HCT116 (cell line): ENCODE measurements around the gene GSTM1. TPM values are rescaled to one million over a fixed set of nuclear protein-coding genes. Genes with fewer than 3 reads are reported as not detected.

Source experiments
- ATAC-seq: fragments of 200-7000 bp; cut with Tn5 transposase; 2 replicates; pipeline ENCODE4 v1.9.1; 2020; ENCODE audit warnings: mild to moderate bottlenecking, moderate library complexity
- BruUV-seq: library from RNA; stranded (reverse); fragments of 400-500 nt; replicated peaks from 2 replicates; lab custom pipeline; 2021; lab: Mats Ljungman, UMichigan
- CTCF ChIA-PET: fragments of 300-600 bp; sonication (Branson Sonifier 250); formaldehyde crosslinking; loops from one replicate; lab custom pipeline; 2021; ENCODE audit warnings: antibody characterized with exemption; lab: Charles Lee
- POLR2A ChIA-PET: fragments of 300-600, 350-600 bp; sonication (Branson Sonifier 250); formaldehyde crosslinking; loops from one replicate; lab custom pipeline; 2021; ENCODE audit warnings: antibody characterized with exemption; lab: Charles Lee
- RAD21 ChIA-PET, 2 experiments: fragments of 300-600 bp; sonication (Branson Sonifier 250); formaldehyde crosslinking; loops; one replicate each; lab custom pipeline; 2023; ENCODE audit warnings: low total read pairs in 2 of 2; ENCODE audit not compliant: uncharacterized antibody in 2 of 2, unreplicated experiment in 2 of 2, low non-redundant PET in 1 of 2; lab: Charles Lee
- DNase-seq: peaks from one replicate; pipeline ENCODE4 v3.0.0-alpha.2; 2010; ENCODE audit warnings: low read depth, low spot score
- H2AFZ ChIP-seq: fragments of 200-600 bp; shearing (Covaris generic), sonication (generic); 2 replicates; pipeline ENCODE4 v1.6.1; 2017; ENCODE audit warnings: low read depth, mixed run types, mixed read lengths, antibody characterized with exemption, low read length; ENCODE audit not compliant: poor library complexity, severe bottlenecking
- H3K27ac ChIP-seq: 2 replicates; pipeline ENCODE4 v1.5.1; 2012; ENCODE audit warnings: low read depth, low read length
- H3K27me3 ChIP-seq: fragments of 200-600 bp; sonication (generic); 2 replicates; pipeline ENCODE4 v1.6.1; 2016; ENCODE audit warnings: mixed run types, low read length, mixed read lengths; ENCODE audit not compliant: insufficient read depth
- H3K36me3 ChIP-seq, 2 experiments: fragments of 200-500 bp in 1 of 2; fragments of 200-600 bp in 1 of 2; sonication (Bioruptor generic) in 1 of 2; sonication (generic) in 1 of 2; 2 replicates each; pipeline versions ENCODE4 v1.5.1 to v1.6.1; 2014 to 2016; ENCODE audit warnings: low read length in 2 of 2, inconsistent platforms in 1 of 2, mixed read lengths in 1 of 2, mixed run types in 1 of 2; ENCODE audit not compliant: insufficient read depth in 2 of 2, control insufficient read depth in 1 of 2
- H3K4me1 ChIP-seq, 2 experiments: fragments of 200-600 bp in 1 of 2; sonication (generic) in 1 of 2; 2 replicates each; pipeline versions ENCODE4 v1.5.1 to v1.6.1; 2012 to 2017; ENCODE audit warnings: low read length in 2 of 2, inconsistent platforms in 1 of 2, mild to moderate bottlenecking in 1 of 2, mixed read lengths in 1 of 2, mixed run types in 1 of 2, moderate library complexity in 1 of 2; ENCODE audit not compliant: insufficient read depth in 2 of 2, control insufficient read depth in 1 of 2
- H3K4me2 ChIP-seq: fragments of 200-600 bp; sonication (generic); 2 replicates; pipeline ENCODE4 v1.6.1; 2017; ENCODE audit warnings: mixed run types, low read length, mixed read lengths
- H3K4me3 ChIP-seq, 2 experiments: fragments of 200-600 bp in 1 of 2; sonication (generic) in 1 of 2; replicated peaks in 1 of 2; 2 replicates each; pipeline ENCODE4 v1.5.1; 2011 to 2016; ENCODE audit warnings: low read length in 2 of 2, control low read depth in 1 of 2, low read depth in 1 of 2, mild to moderate bottlenecking in 1 of 2, mixed read lengths in 1 of 2, mixed run types in 1 of 2
- H3K79me2 ChIP-seq: fragments of 200-600 bp; sonication (generic); 2 replicates; pipeline ENCODE4 v1.6.1; 2017; ENCODE audit warnings: mild to moderate bottlenecking, mixed run types, low read length, moderate library complexity, mixed read lengths; ENCODE audit not compliant: insufficient read depth
- H3K9ac ChIP-seq: fragments of 200-600 bp; sonication (generic); 2 replicates; pipeline ENCODE4 v1.6.1; 2016; ENCODE audit warnings: low read length, mixed read lengths
- H3K9me2 ChIP-seq: fragments of 200-600 bp; sonication (generic), shearing (Covaris generic); 2 replicates; pipeline ENCODE4 v1.6.1; 2017; ENCODE audit warnings: mixed run types, mild to moderate bottlenecking, moderate library complexity; ENCODE audit not compliant: insufficient read depth
- H3K9me3 ChIP-seq, 2 experiments: fragments of 200-500 bp in 1 of 2; fragments of 200-600 bp in 1 of 2; sonication (Bioruptor generic) in 1 of 2; sonication (generic) in 1 of 2; 2 replicates each; pipeline ENCODE4 v1.6.1; 2014 to 2017; ENCODE audit warnings: low read length in 2 of 2, mixed read lengths in 2 of 2, inconsistent platforms in 1 of 2, low read depth in 1 of 2, mild to moderate bottlenecking in 1 of 2, mixed run types in 1 of 2, moderate library complexity in 1 of 2; ENCODE audit not compliant: control insufficient read depth in 1 of 2, insufficient read depth in 1 of 2
- H4K20me1 ChIP-seq: fragments of 200-600 bp; sonication (generic), shearing (Covaris generic); 2 replicates; pipeline ENCODE4 v1.6.1; 2017; ENCODE audit warnings: mixed run types, mild to moderate bottlenecking, moderate library complexity; ENCODE audit not compliant: insufficient read depth
- ATF3 ChIP-seq: IDR thresholded peaks from 2 replicates; pipeline ENCODE4 v1.6.1; 2012
- CBX3 ChIP-seq: IDR thresholded peaks from 2 replicates; pipeline ENCODE4 v1.6.1; 2012; ENCODE audit warnings: low read depth
- POLR2A ChIP-seq: IDR thresholded peaks from 2 replicates; pipeline ENCODE4 v1.7.0; 2011; ENCODE audit warnings: borderline replicate concordance; ENCODE audit not compliant: insufficient read depth, insufficient read length; ENCODE audit errors: extremely low read depth
- REST ChIP-seq: IDR thresholded peaks from 2 replicates; pipeline ENCODE4 v1.6.1; 2012; ENCODE audit warnings: low read depth
- SIN3A ChIP-seq: IDR thresholded peaks from 2 replicates; pipeline ENCODE4 v1.6.1; 2012; ENCODE audit warnings: low read depth
- SP1 ChIP-seq: IDR thresholded peaks from 2 replicates; pipeline ENCODE4 v1.6.1; 2012; ENCODE audit warnings: low read depth
- SRF ChIP-seq: IDR thresholded peaks from 2 replicates; pipeline ENCODE4 v1.6.1; 2012; ENCODE audit warnings: low read depth
- YY1 ChIP-seq: IDR thresholded peaks from 2 replicates; pipeline ENCODE4 v1.6.1; 2011; ENCODE audit warnings: low read length, low read depth, moderate library complexity, mild to moderate bottlenecking; ENCODE audit not compliant: insufficient replicate concordance; ENCODE audit errors: extremely low read depth
- ZNF274 ChIP-seq: fragments of 200-500 bp; sonication (Bioruptor generic); IDR thresholded peaks from 2 replicates; pipeline ENCODE4 v1.6.1; 2014; ENCODE audit warnings: mild to moderate bottlenecking, low read depth, low read length, inconsistent platforms
- intact Hi-C: fragments of 100-400 bp; cut with micrococcal nuclease; formaldehyde crosslinking; loops from 2 replicates; pipeline ENCODE4 v1.10.0; 2022
- total RNA-seq: library from RNA; stranded (reverse); gene quantifications from one replicate; pipeline ENCODE4 v1.2.1, GENCODE V29; 2021; ENCODE audit not compliant: unreplicated experiment

Gene GSTM1
- total RNA-seq, 1 experiment from 2014 or later: not detected

GRCh38 chr1:109655615-109656519, 31.8 kb upstream of the GSTM1 start, which contains the start of gene GSTM4 (continued):
- TF ChIP-seq REST (no peak), SRF (no peak), CBX3 (no peak), SP1 (0 out of 2 replicates have a peak, but pooled peaks have one; percentile 53), ATF3 (no peak)

- H3K9me3 ChIP-seq: no peaks in the 10 kb centered on the region
- intact Hi-C loops: no loop called here
- ChIA-PET RAD21 (no interaction called here), CTCF (interaction anchor here (2.9 kb wide), 1 partner anchor 18 kb away, joined by 11 read pairs; no protein-coding TSS in a partner anchor), POLR2A (no interaction called here)
- no peak overlapping the region for H2AFZ ChIP-seq
- DNase-seq: no peak
- H3K27me3 ChIP-seq: no peaks in the 10 kb centered on the region
- no TSS peak for BruUV-seq
- no peaks in the 10 kb centered on the region for H3K9me2 ChIP-seq
- peaks cover 0 to 23% of the 10 kb centered on the region in 2 experiments; a peak in 3 of 4 replicates for H3K4me1 ChIP-seq
- TF ChIP-seq POLR2A (no peak), YY1 (no peak), SIN3A (no peak), ZNF274 (no peak)
- H3K79me2 ChIP-seq: no peaks in the 10 kb centered on the region
- no peaks in the 10 kb centered on the region for H4K20me1 ChIP-seq
- ATAC-seq: no peak
- no peak overlapping the region for H3K9ac ChIP-seq
- no peaks in the 10 kb centered on the region; a peak in 1 of 4 replicates for H3K36me3 ChIP-seq
- H3K4me2 ChIP-seq: no peak overlapping the region
- no peak overlapping the region for H3K4me3 ChIP-seq
- H3K27ac ChIP-seq: no peak overlapping the region
Measured at GRCh38 chr1:109657395-109657794, 30.2 kb upstream of the GSTM1 start.
